Measurements from ENCODE around the gene NUDT3.

DNA sequence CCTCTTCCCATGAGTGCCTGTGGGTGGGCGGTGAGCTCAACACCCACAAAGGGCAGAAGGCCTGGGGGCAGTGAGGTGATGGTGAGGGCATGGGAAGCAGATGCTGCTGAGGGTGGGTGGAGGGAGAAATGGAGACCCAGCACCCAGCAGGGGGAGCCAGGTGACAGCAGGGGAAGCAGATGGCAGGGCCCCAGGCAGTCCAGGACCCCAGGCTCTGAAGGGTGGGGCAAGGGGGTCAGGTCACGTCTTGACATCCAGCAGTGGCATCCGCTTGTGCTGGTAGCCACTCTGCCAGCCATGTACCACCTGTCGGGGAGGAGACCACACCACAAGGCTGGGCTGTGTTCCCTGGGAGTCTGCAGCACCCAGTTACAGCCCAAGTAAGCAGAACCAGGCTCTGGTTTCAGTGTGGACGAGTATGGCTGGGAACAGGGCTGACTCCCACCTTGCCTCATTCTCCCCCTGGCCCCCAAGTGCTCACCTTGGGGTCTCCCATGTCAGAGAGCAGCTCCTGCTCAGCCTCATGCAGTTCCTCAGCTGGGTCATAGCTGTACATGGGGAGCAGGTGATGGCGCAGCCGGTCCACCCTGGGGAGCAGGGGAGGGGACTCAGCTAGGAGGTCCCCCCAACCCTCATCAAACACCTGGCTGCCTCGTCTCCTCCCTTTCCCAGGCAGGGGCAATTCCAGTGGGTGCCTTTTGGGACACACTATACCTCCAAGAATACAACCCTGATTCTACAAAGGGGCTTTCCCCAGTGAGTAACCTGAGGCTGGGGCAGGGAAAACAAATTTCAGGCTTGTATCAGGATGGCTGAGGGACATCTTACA, 145.7 kb downstream of the NUDT3 start:
- TF ChIP-seq CTCF (IDR thresholded peaks at IDR 0.05) (peak; percentile 13 to 39 (median 22)), POLR2A (IDR thresholded peaks at IDR 0.05) (no peak)
